GM12801 (cell line): ENCODE measurements around the gene USP34.

Source experiments
- TF ChIP-seq, protein P1 (sequence below): IDR thresholded peaks from one replicate; pipeline ENCODE4 v1.5.1; 2011; ENCODE audit warnings: control low read depth; ENCODE audit not compliant: insufficient read length; ENCODE audit errors: extremely low read depth

USP34 gene

GRCh38 chr2:61338447-61338846, 132.4 kb downstream of the USP34 start:
- TF ChIP-seq, protein P1, sequence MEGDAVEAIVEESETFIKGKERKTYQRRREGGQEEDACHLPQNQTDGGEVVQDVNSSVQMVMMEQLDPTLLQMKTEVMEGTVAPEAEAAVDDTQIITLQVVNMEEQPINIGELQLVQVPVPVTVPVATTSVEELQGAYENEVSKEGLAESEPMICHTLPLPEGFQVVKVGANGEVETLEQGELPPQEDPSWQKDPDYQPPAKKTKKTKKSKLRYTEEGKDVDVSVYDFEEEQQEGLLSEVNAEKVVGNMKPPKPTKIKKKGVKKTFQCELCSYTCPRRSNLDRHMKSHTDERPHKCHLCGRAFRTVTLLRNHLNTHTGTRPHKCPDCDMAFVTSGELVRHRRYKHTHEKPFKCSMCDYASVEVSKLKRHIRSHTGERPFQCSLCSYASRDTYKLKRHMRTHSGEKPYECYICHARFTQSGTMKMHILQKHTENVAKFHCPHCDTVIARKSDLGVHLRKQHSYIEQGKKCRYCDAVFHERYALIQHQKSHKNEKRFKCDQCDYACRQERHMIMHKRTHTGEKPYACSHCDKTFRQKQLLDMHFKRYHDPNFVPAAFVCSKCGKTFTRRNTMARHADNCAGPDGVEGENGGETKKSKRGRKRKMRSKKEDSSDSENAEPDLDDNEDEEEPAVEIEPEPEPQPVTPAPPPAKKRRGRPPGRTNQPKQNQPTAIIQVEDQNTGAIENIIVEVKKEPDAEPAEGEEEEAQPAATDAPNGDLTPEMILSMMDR, result no peak

DNA sequence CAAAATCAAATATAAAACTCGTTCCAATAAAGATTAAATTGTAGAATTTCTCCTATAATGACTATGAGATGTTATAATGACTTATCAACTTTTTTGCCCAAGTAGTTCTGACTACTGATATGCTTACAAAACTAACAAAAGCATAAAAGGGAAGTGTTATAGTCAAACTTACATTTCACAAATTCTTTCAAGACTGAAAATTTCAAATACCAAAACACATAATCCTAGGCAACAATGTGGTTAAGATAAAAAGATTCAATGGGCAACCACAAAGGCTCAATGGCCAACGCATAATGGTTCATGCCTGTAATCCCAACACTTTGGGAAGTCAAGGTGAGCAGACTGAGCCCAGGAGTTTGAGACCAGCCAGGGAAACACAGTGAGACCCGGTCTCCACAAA, 135.7 kb downstream of the USP34 start:
- TF ChIP-seq, protein P1, result no peak

DNA sequence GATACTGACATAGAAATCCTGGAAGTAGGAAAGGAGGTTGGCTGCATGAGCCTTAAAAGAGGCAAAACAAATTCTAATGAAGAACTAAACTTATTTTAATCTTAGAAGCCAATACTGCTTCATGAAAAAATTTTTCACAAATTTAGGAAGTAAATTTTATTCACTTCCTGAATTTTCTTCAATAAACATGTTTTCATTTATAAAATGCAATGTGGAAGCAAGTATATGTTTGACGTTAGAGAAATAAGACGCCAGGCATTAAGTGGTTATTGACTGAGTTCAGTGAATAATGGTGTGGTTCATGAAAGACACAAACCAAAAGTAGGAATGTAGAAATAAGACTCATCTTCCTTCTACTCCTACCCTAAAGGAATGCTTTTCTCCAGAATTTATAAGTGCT, 136.4 kb downstream of the USP34 start:
- TF ChIP-seq, protein P1, result no peak

DNA sequence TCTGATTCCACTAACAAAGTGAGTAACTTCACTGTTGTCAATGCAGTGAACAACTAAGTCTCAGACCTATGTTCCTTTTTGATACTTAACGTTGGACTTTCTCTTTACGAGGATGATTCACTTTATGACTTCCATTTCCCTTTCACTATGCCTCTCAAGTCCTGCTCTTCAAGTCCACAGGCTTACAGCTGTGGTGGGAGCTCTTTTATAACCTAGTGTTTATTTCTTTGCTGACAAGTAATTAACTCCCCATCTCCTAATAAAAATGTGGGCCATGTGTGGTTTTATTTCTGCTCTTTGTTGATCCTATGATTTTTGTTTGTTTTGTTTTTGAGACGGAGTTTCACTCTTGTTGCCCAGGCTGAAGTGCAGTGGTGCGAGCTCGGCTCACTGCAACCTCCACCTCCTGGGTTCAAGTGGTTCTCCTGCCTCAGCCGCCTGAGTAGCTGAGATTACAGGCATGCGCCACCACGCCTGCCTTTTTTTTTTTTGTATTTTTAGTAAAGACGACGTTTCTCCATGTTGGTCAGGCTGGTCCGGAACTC, 142.1 kb downstream of the USP34 start:
- TF ChIP-seq, protein P1, result no peak

- TF ChIP-seq, protein P1, result no peak
Observed at GRCh38 chr2:61327173-61327572, 143.7 kb downstream of the USP34 start.

DNA sequence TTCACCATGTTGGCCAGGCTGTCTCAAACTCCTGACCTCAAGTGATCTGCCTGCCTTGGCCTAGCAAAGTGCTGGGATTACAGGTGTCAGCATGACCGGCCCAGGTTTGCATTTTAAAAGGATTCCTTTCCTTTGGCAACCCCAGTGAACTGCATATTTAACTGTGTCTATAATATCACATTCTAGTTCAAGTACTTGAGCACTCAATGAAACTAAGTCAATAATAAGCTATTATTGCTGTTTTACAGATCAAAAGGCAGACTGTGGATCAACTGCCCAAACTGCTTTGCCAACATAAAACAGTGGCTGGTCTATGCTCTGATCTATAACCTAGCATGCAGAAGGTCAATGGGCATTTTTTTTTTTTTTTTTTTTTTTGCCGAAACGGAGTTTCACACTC, 144.5 kb downstream of the USP34 start:
- TF ChIP-seq, protein P1, result no peak

DNA sequence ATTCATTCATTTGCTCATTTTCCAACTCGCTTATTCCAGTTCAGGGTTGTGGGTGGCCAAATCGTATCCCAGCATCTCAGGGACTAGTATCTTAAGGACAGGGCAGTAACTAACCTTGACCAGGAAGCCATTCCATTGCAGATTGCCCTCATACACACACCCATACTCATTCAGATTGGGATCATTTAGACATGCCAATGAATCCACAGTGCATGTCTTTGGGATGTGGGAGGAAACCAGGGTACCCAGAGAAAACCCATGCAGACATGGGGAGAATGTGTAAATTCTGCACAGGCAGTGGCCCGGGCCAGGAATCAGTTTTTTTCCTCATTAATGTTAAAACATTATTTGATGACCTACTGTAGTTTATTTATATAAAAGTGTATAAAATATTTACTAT, 150.7 kb downstream of the USP34 start:
- TF ChIP-seq, protein P1, result no peak

- TF ChIP-seq, protein P1, result no peak
Observed at GRCh38 chr2:61318553-61318952, 152.3 kb downstream of the USP34 start.
